K562 (cell line): ENCODE data around the gene LINGO4.

Experiments
- HCFC1 ChIP-seq: IDR thresholded peaks from 2 replicates; pipeline ENCODE4 v1.6.1; 2012; ENCODE audit warnings: low read depth, low read length, improper control_type of control experiment
- MXI1 ChIP-seq: IDR thresholded peaks from 2 replicates; pipeline ENCODE4 v1.6.1; 2011; ENCODE audit warnings: low read depth, mild to moderate bottlenecking, improper control_type of control experiment, low read length
- SOX6 ChIP-seq: fragments of 450-650 bp; IDR thresholded peaks from 2 replicates; pipeline ENCODE4 v1.6.1; 2014; ENCODE audit warnings: mild to moderate bottlenecking

- TF ChIP-seq MXI1, result no peak
- no peak for TF ChIP-seq HCFC1
- TF ChIP-seq SOX6, result no peak
These were observed 25.4 kb downstream of the LINGO4 start for GRCh38 chr1:151779852-151780251.
